BE2C (cell line): ENCODE data around the gene TINAG.

Source experiments
- DNase-seq: peaks from one replicate; pipeline ENCODE4 v3.0.0-alpha.2; 2020
- H3K27me3 ChIP-seq: fragments of 250-450 bp; sonication (Bioruptor Pico); 2 replicates; pipeline ENCODE4 v1.5.1; 2020; ENCODE audit warnings: mild to moderate bottlenecking
- H3K36me3 ChIP-seq: fragments of 250-450 bp; sonication (Bioruptor Pico); 2 replicates; pipeline ENCODE4 v1.5.1; 2020; ENCODE audit warnings: mild to moderate bottlenecking
- H3K4me1 ChIP-seq: fragments of 250-450 bp; sonication (Bioruptor Pico); 2 replicates; pipeline ENCODE4 v1.5.1; 2020
- H3K4me3 ChIP-seq: 2 replicates; pipeline ENCODE4 v1.5.1; 2011; ENCODE audit warnings: low read depth, low read length
- H3K9me3 ChIP-seq: fragments of 250-450 bp; sonication (Bioruptor Pico); 2 replicates; pipeline ENCODE4 v1.5.1; 2020
- CTCF ChIP-seq: IDR thresholded peaks from 2 replicates; pipeline ENCODE4 v1.5.1; 2012; ENCODE audit warnings: mild to moderate bottlenecking, low read depth, low read length

The TINAG gene

DNA sequence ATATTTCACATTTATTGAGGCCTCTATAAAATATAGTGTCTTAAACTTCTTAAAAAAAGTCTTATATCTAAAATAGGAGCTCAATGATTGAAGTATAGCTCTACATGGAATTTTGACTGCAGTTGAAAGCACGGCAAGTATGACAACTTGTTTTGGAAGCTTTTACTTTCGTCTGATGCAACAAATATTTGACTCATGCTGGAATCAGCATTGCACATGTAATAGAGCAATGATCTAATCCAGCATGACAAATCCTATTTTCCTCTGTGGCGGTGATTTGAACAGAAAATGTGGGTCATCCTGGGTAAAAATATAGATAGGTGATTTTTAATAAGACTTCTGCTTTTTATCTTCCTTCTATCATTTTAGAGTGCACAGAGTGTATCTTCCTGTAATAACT is 111.6 kb downstream of the TINAG start:
- Histone ChIP-seq H3K9me3 (no peaks in the 10 kb centered on the region), H3K4me1 (no peaks in the 10 kb centered on the region), H3K27me3 (no peaks in the 10 kb centered on the region), H3K36me3 (no peaks in the 10 kb centered on the region), H3K4me3 (no peak overlapping the region)
- no peak for DNase-seq
- TF ChIP-seq CTCF = no peak

- H3K27me3 ChIP-seq = no peaks in the 10 kb centered on the region
- no peaks in the 10 kb centered on the region for H3K36me3 ChIP-seq
- TF ChIP-seq CTCF = no peak
- no peaks in the 10 kb centered on the region for H3K9me3 ChIP-seq
- no peak for DNase-seq
- H3K4me1 ChIP-seq = no peaks in the 10 kb centered on the region
- H3K4me3 ChIP-seq = no peak overlapping the region
These were observed 118.8 kb downstream of the TINAG start for GRCh38 chr6:54426995-54427394.

DNA sequence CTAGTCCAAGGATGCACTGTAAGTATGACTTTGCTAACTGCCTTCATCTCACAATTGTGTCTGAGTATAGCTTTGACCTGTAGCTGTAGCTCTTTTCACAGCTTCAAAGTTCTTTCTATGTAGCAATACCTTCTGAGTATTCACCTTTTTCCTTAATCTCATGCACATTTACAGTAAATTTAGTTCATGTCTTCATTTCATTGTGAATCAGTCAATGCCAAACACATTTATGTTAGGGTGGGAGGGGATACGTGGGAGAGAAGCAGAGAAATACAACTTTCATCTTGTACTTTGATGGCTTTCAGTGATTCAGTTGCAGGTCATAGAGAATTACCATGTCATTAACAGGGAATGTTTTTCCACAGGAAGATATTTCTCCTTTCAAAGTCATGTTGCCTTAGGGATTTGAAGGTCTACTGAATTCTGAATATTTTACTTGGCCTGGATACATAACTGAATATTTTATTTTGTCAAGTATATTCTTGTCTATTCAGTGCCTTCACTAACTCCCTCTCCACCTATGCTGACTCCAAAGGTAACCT is 119.2 kb downstream of the TINAG start:
- H3K27me3 ChIP-seq = no peaks in the 10 kb centered on the region
- no peak for TF ChIP-seq CTCF
- no peak for DNase-seq
- no peaks in the 10 kb centered on the region for H3K4me1 ChIP-seq
- no peaks in the 10 kb centered on the region for H3K9me3 ChIP-seq
- no peaks in the 10 kb centered on the region for H3K36me3 ChIP-seq
- H3K4me3 ChIP-seq = no peak overlapping the region

- no peak for DNase-seq
- Histone ChIP-seq H3K4me3 (no peak overlapping the region), H3K36me3 (no peaks in the 10 kb centered on the region), H3K9me3 (no peaks in the 10 kb centered on the region), H3K4me1 (no peaks in the 10 kb centered on the region), H3K27me3 (no peaks in the 10 kb centered on the region)
- no peak for TF ChIP-seq CTCF
These were observed 120.2 kb downstream of the TINAG start for GRCh38 chr6:54428431-54428830.

- Histone ChIP-seq H3K4me3 (no peak overlapping the region), H3K4me1 (no peaks in the 10 kb centered on the region), H3K27me3 (no peaks in the 10 kb centered on the region), H3K36me3 (no peaks in the 10 kb centered on the region), H3K9me3 (no peaks in the 10 kb centered on the region)
- no peak for TF ChIP-seq CTCF
- no peak for DNase-seq
These were observed 123.2 kb downstream of the TINAG start for GRCh38 chr6:54431466-54431865.
